GM18517 (cell line): ENCODE data around the gene PFDN1.
"Not testable (repeated sequence)": the region's sequence is repeated elsewhere in the genome, so short reads cannot be mapped to it uniquely, and the experiment has no call there.

Source experiments
- ATAC-seq: cut with Tn5 transposase; IDR thresholded peaks from one replicate; pipeline ENCODE4 v1.9.1; 2021; ENCODE audit warnings: mild to moderate bottlenecking, moderate library complexity; ENCODE audit not compliant: unreplicated experiment

The PFDN1 gene, protein sequence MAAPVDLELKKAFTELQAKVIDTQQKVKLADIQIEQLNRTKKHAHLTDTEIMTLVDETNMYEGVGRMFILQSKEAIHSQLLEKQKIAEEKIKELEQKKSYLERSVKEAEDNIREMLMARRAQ

DNA sequence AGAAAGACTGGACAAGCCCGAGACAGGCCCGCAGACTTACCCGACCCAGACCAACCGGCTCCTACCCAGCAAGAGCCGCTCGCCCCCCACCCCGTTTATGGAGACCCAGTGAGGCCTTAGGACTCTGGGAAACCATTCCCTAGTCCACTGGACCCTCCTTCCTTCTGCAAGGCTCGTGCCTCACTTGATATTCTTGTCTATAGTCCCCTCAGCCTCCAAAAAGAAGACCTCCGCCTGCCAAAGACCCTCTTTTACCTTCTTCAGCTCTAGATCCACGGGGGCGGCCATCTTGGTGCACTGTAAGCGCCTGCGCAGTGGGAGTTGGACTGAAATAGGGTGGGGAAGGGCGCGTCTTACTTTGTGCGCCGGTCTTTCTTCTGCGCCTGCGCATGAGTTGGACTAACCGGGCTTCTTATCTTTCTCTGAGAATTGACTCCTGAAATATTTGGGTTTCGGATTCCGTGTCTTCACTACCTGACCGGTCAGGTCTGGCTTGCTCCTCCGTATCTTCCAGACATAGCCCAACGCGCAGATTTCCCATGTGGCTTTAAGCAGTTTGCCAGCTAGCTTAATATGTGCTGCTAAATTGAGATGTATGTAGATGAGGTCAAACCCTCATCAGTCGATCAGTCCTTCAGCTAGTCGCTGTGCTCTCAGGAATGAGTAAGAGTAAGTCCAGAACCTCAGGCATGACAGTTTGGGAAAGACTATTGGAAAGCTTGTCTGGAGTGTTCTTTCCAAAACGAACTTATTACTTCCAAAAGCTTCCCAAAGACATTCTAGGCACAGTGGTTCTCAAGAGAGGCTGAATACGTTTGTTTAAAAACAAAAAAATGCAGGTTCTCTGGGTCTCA lies at the start of gene PFDN1:
Gene PFDN1 (minus strand): TSS at position 316 of the 854 bp plus-strand sequence. CDS start 28 bp downstream, at position 288.
- ATAC-seq: peak; percentile 93

DNA sequence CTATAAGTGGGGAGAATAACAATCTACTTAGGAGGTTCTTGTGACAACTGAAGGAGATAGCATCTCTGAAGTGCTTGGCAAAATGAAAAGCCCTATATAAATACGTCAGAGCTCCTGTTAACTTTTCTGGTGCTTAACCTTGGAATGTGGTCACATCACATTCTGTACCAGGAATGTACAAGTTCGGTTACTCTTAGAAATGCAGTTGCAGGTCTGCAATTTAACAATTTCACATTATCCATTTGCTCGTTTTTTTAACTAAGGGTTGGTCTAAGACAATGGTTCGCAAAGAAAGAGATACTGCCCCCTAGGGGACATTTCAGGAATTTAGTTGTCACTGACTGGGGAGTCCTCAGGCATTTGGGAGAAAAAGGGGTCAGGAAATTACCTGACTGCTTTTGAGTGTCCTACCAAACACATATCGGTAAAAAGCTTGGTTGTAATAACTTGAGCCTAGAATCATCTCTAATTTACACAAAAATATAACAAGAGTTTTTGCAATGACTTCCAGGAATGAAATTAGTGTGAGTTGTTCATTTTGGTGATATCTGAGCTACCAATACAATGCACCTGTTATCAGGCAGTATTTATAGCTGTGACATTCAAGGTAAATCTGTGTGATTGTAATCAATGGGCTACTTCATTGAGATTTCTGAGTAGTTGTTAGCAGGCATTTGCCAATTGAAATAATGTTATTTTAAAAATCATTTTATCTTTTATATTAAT lies 48.9 kb upstream of the PFDN1 start:
- no peak for ATAC-seq

DNA sequence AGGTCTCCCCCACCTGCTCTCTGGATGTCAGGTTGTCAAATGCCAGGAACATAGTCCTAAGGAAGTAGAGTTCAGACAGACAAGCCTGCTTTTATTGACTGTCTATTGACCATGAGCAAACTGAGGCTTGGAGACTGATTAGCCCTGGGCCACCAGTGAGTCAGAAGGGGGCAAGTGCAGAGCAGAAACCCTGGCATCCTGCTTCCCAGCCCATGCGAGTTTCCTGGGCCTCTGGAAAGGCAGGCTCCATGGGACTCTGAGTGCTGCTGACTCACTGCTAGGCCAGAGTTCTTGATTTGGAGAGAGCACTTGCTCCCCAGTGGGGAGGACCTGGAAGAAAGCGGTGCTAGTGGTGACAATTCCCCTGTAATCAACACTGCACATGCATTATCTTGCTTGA lies 46.3 kb upstream of the PFDN1 start:
- no peak for ATAC-seq

DNA sequence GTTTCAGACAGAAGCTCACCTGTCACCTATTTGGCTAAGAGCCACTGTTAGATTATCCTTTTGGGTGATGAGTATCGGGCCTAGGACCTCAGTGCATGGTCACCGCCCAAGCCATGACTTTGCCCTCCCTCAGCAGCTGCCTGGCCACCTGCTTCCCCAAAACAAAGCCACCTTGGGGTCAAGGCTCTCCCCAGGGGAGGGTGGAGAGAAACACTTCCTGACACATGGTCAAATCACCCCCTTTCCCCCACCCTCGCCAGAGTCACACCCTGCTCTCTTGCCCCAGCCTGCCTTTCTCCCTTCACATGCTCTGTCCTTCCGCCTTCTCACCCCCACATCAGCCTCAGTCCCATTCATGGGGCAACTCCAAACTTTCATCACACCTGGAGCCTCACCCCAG lies 45.2 kb upstream of the PFDN1 start:
- no peak for ATAC-seq

DNA sequence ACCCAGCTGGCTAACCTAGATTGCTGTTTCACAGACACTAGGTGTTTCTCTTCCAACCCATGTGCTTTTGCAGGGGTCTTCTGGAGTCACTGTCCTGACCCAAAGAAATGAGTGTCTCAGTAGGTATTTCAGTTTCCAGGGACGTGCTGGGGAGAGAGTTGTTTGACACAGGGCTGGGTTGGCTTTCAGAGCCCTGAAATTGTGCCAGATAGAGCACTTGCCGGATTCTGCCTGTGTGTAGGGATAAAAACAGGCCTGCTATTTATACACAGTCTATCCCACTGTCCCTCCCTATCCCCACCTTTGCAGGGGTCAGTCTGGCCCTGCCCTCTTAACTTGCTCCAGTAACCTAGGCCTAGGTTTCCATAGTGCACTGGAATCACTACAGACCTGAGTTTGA lies 44.5 kb upstream of the PFDN1 start:
- ATAC-seq: no peak

DNA sequence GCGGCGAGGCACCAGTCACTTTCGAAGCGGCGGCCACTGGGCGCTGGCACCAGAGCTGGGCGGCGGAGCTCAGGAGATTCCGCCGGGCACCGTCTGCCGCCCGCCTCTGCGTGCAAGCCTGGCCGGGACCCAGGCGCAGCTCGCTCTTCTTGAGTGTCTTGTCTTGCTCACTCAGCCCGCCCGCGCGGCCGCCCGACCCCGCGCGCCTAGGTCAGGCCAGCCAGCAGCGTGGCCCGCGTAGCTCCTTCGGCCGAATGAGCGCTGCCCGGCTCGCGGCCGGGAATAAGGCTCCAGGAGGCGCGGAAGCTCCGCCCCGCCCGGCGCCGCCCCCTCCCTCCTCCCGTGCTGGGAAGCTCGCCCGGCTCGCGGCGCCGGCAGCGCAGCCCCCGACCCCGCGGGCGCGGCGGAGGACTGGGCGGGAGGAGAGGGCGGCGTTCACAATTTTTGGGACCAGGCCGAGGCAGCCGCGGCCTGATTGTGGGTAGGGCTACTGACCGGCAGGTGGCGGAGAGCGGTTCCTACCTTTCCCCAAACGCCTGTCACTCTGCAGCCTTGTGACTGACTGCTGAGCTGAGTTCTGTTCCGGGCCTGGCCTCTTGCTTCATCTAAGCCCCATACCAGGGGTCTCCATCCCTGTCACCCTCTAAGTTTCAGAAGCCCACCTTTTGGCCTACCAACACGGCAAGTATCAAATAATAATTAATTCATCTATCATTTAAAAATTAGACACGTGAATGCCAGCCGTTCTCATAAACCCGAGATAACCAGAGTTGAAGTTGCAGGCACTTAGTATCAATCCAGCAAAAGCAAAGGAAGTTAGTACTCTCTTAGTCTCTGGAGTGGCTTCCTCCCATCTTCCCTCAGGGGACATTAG lies 43.7 kb upstream of the PFDN1 start, which contains the start of gene HBEGF:
Gene HBEGF (minus strand): TSS at position 256 of the 874 bp plus-strand sequence. CDS start 275 bp downstream, outside the sequence.
- peak; percentile 77 for ATAC-seq

DNA sequence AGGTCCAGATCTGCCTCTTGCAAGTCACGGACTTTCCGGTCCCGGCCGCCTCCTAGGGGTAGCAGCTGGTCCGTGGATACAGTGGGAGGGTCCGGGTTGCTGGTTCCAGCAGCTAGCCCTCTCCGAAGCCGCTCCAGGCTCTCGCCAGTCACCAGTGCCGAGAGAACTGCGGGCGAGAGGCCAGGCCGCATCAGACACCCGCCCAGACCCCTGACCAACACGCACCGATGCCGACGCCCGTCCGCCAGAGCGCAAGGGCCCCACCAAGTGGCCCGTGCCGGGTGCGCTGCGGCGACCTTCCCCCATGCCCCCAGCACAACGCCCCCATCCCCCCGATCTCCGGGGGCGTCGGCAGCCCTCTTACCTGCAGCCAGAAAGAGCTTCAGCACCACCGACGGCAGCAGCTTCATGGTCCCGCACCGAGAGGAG lies 43.0 kb upstream of the PFDN1 start:
- no peak for ATAC-seq

DNA sequence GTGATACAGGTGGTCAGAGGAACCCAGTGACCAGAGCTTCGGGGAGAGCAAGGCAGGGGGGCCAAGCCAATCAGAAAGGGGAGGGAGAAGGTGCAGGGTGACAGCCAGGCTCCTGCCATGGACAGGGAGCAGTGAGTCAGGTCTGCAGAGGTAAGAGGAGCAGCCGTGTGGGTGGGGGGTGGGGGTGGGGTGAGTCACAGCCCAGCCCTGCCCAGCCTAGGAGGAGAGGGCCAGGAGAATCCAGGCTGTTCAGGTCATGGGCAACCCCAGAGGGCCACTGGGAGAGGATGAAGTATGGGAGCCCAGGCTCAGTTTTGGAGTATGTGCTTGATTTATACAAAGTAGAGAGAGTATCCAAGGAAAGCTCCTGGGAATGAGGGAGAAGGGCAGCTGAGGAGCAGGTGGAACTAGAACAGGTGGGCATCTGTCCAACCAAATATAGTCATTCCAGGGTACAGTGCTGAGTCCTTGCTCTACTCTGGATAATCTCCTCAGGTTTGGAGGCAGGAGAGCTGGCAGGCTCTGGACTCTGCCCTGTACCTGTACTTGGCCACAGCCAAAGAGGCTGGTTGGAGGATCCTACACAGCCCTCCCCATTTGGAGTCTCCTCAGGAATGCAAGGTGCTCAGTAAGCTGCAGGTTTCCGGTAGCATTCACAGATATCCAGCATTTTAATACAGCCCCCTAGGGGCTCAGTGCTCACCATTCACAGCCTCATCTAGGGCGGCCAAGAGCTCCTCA lies 42.0 kb upstream of the PFDN1 start:
- ATAC-seq: no peak

DNA sequence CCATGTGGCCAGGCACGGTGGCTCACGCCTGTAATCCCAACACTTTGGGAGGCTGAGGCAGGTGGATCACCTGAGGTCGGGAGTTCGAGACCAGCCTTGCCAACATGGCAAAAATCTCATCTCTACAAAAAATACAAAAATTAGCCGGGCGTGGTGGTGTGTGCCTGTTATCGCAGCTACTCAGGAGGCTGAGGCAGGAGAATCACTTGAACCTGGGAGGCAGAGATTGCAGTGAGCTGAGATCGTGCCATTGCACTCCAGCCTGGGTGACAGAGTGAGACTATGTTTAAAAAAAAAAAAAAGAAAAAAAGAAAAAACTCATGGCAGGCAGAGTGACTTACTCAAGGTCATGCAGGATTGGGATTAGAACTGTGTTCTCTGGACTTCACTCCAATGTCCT lies 40.9 kb upstream of the PFDN1 start:
- ATAC-seq: not testable (repeated sequence)

DNA sequence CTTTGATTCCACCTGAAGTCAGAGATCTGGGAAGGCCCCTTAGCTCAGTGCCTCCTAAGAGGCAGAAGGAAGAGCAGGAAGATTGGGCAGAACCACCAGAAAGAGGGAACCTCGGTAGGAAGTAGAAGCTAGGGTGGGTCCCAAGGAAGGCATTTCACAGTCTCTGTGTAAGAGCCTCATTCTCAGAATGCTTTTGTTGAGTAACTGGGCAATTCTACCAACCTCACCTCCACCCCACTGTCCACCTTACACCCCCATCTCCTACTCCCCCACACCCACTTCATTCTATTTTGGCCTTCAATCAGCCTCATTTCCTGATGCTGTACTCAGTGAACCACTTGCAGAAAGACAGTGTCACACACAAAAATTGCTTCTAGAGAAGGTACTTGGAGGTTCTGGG lies 40.0 kb upstream of the PFDN1 start:
- ATAC-seq: no peak

DNA sequence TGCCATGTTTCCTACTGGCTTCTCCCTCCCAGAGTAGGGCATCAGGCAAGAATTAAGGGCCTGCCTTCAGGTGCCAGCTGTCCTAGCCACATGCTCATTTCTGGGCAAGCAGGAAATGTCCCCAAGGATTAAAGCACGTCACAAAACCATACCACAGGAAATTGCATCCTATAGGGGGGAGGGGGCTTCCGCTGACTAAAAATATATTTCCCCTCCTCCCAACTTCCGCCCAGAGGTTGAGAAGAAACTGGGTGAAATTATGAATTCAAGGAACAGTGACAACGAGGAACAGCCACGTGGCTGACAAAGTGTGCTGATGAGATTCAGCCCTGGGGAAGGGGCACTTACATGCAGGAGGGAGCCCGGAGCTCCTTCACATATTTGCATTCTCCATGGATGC lies 39.4 kb upstream of the PFDN1 start:
- ATAC-seq: no peak

DNA sequence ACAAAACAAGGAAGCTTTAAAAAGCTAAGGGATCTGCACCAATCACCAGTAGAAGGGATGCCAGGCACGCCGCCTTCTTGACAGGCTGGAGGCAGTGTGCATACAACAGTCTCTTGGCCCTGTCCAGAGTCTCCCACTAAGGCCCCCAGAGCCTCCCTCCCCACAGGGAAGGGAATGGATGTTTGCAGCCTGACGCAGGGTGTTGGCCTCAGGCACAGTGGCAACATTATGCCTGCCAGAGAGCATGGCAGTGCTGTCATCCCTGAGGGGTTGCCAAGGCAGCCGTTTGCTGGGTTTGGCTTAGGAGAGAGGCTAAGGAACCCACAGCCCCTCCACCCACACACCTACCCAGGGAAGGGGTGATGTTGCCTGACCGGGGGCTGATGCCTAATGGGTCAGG lies 38.7 kb upstream of the PFDN1 start:
- no peak for ATAC-seq

DNA sequence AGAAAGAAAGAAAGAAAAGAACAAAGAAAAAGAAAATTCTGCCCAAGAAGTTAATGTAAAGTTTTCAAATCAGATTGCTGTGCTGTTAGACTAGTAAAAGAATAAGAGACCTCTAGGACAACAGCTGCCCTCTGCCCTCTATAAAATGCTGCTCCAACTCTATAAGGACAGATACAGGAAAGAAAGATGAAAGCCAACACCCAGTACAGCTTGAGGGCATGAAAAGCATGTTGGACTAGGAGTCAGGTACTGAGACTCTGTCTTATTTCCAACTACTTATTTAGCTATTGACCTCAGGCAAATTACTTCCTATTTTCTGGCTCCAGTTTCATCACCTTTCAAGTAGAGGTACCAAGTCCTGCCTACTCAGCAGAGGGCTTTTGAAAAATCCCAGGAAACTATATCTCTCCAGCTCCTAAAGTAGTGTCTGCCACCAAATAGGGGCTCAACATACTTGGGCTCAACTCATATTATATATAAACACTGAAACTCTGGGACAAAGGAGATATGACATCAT lies 37.8 kb upstream of the PFDN1 start:
- no peak for ATAC-seq

DNA sequence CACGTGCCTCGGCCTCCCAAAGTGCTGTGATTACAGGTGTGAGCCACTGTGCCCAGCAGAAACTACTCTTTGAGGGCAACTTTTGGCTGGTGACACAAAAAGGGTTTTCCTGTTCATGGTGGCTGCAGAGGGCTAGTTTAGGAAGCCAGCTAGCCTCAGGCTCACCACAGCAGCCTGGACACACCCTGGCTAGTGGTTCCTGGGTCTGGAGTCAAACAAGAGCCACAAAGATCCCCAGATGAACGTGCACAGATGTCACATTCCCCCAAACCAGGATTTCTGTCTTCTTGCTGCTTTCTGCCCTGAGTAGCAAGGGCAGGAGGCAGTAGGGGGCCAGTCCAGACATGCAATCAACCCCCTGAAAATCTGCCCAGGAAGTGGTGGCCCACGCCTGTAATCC lies 36.7 kb upstream of the PFDN1 start:
- ATAC-seq: no peak

DNA sequence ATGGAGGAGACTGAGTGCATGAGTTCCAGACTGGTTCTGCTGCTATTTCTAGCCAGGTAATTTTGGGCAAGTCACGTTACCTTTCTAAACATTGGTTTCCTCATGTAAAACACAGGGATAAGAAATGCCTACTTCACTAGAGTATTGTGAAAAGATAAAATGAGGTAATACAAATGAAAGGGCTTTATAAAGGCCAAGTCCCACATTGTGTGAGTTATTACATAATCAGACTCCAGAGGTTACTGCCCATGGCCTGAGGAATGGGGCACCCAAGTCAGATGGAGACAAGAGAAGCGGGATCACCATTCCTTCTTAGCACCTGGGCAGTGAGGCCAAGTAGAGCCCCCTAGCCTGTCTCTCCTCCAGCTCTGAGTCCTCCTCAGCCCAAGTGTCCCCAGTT lies 36.0 kb upstream of the PFDN1 start:
- ATAC-seq: no peak

DNA sequence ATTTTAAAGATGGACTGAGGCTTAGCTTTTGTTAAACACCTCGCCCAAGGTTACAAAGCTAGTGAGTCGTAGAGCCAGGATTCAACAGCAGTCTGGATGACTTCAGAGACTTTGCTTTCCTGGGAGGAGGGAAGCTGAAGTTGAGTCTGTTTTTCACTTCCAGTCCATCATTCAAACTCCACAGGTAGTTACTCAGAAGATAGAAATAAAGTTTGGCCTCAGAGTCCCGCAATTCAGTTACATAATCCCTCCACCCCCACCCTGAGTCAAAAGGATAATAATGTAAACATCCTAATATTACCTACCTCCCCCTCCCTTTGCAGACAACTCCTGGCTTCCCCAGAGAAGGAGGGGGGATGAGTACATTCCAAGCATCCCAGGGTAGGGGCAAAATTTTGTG lies 35.4 kb upstream of the PFDN1 start:
- ATAC-seq: no peak

DNA sequence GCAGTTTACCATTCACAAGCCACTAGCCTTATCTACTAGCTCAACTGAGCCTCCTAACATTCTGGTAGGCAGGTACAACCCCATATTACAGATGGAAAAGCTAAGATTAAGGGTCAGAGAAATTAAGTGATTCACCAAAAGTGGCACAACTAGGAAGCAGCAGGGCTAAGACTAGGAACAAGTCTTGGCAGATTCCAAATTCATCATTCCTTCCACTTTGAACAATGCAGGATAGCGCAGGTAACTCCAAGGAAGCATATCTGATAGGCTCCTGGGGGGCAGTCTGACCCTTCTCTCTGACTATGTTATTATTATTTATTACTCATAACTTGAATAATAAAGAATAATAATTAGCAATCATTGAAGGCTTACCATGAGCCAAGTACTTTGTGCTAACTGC lies 35.0 kb upstream of the PFDN1 start:
- ATAC-seq: no peak

DNA sequence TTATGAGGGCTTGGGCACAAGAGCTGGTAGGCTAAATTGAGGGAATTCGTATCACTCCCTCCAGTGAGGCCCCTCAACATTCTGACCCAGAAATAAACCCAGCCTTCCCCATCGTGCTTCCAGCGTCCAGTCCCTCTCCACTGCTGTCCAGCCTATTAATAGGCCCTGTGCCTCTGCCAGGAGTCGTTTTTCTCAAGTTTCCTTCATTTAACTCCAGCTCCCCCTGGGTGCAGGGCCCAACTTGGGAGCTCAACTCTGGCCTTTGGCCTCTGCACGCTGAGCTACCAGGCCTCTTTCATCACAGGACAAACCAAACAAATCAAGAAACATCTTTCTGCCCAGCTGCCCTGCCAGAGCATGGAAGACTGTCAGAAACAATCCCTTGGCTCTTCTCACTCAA lies 33.5 kb upstream of the PFDN1 start:
- no peak for ATAC-seq

DNA sequence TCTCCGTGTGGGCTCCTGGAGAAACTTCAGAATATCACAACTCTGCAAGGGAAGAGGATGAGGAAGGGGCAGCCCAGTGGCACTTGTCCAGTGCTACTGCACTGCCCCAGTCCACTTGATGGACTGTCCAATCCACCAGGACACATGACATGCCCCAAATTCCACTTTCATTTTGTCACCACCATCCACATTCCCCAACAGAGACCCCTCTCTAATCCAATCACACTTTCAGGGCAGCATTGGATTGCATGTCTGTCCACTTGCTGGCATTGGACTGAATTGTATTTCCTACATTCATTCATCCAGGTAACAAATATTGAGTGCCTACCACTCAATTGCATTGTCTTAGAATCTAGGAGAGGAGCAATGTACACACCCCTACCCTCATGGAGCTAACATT lies 28.7 kb upstream of the PFDN1 start:
- ATAC-seq: no peak
